NOMO-1 treated with dmso at 0.1 percent for 144 hours (cell line): ENCODE measurements around the gene SYT11.
"Not testable (repeated sequence)": the region's sequence is repeated elsewhere in the genome, so short reads cannot be mapped to it uniquely, and the experiment has no call there.

Experiments
- DNase-seq: peaks from one replicate; lab custom pipeline; 2025; ENCODE audit not compliant: unreplicated experiment; lab: John Stamatoyannopoulos, UW

SYT11 gene, protein sequence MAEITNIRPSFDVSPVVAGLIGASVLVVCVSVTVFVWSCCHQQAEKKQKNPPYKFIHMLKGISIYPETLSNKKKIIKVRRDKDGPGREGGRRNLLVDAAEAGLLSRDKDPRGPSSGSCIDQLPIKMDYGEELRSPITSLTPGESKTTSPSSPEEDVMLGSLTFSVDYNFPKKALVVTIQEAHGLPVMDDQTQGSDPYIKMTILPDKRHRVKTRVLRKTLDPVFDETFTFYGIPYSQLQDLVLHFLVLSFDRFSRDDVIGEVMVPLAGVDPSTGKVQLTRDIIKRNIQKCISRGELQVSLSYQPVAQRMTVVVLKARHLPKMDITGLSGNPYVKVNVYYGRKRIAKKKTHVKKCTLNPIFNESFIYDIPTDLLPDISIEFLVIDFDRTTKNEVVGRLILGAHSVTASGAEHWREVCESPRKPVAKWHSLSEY

GRCh38 chr1:155859234-155859829, at the start of gene SYT11:
TSS of gene SYT11 (plus strand) at chr1:155859567. CDS start at chr1:155859762, 195 bp downstream.
- DNase-seq, result peak; percentile 83

DNA sequence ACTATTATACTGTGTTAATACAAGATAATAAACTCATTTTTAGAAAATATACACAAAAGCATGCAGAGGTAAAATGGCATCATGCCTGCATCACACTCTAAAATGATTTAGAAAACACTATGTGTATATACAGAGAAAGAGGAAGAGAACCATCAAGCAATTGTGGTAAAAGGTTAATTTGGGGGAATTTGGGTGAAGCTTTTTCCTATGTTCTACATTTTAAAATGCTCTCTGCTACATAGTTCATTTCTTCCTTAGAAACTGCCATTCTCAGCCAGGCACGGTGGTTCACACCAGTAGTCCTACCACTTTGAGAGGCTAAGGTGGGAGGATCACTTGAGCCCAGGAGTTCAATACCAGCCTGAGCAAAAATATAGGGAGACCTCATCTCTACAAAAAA, 46.5 kb upstream of the SYT11 start:
- DNase-seq, result no peak

DNA sequence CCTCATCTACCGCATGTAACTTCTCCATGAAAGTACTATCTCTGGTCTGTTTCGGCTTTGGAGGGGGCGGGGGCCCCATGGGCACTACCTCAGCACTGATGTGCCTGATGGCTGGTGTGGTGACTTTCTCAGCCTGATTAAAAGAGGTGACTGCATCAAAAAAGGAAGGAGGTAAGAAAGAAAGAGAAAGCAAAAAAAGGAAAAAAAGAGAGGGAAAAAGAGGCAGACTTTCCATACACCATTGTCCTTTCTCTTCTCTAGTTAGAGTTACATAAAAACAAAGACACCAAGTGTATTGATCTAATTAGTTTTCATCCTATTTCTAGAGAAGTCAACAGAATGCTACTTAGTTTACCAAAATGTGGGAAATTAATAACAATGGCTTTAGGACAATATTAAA, 45.7 kb upstream of the SYT11 start:
- no peak for DNase-seq

DNA sequence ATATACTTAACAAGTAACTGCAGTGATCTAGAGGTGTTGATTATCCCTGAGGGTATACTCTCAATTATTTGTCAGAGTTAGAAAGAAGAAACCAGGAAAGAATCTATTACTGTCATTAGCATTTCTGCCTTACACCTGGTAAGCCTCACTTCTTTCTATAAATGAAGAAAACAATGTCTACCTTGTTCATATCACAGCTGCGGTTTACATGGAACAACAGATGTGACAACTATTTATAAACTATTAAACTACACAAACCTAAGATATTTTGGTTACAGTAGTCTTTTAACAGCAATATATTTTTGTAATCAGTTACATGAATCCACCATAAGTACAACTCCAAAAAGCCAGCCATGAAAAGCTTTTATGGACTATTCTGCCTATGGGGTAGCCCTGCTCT, 43.0 kb upstream of the SYT11 start:
- no peak for DNase-seq

DNA sequence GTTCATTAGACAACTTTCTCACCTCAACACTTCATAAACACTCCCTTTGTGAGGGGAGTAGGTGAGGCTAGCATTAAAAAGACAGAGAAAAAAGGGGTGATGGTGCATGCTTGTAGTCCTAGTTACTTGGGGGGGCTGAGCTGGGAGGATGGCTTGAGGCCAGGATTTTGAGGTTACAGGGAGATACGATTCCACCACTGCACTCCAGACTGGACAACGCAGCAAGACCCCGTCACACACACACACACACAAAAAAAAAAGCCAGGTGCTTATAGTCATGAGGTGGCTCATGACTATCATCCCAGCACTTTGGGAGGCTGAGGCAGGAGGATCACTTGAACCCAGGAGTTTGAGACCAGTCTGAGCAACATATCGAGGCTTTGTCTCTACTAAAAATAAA, 31.9 kb upstream of the SYT11 start:
- no peak for DNase-seq

DNA sequence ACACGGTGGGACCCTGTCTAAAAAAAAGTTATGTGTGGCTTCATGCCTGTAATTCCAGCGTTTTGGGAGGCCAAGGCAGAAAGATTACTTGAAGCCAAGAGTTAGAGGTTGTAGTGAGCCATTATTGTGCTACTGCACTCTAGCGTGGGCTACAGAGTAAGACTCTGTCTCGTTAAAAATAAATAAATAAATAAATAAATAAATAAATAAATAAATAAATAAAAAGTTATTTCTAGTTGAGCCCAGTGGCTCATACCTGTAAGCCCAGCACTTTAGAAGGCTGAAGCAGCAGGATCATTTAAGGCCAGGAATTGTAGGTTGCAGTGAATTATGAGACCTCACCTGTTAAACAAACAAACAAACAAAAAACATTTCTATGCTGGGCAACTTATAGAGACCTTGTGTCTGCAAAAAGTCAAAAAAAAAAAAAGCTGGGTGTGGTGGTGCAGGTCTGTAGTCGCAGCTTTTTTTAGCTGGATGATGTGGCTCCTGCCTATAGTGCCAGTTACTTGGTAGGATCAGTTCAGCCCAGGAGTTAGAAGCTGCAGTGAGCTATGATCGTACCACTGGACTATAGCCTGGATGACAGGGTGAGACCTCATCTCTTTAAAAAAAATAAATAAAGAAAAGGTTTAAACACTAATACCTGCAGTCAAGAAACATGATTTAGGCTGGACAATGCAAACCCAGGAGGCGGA, 27.9 kb upstream of the SYT11 start:
- no peak for DNase-seq

GRCh38 chr1:155833665-155834295, 25.6 kb upstream of the SYT11 start:
- DNase-seq, result no peak

- no peak for DNase-seq
Observed at GRCh38 chr1:155834296-155834926, 25.0 kb upstream of the SYT11 start.

GRCh38 chr1:155834927-155835399, 24.4 kb upstream of the SYT11 start:
- DNase-seq, result not testable (repeated sequence)

DNA sequence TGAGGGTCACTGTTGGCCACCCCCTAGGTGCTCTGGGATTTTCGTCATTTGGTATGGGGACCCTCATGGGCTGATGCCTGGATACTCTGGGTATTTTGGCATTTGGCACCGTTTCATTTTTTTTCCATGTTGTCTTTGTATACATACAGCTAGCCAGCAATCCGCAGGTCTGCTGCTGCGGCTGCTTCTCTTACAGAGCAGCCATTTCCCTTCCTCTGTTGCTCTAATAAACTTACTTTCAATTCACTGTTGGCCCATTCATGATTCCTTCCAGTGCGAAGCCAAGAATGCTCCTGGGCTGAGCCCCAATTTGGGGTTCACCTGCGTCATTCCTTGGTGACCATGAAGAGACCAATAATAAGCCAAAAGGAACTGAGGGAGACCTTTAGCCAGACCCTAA, 23.8 kb upstream of the SYT11 start:
- no peak for DNase-seq

GRCh38 chr1:155840386-155840785, 19.0 kb upstream of the SYT11 start:
- no peak for DNase-seq

- DNase-seq, result no peak
Observed at GRCh38 chr1:155844860-155845421, 14.4 kb upstream of the SYT11 start.

GRCh38 chr1:155847823-155848529, 11.4 kb upstream of the SYT11 start:
- DNase-seq, result no peak

- no peak for DNase-seq
Observed at GRCh38 chr1:155850345-155850744, 9.0 kb upstream of the SYT11 start.

DNA sequence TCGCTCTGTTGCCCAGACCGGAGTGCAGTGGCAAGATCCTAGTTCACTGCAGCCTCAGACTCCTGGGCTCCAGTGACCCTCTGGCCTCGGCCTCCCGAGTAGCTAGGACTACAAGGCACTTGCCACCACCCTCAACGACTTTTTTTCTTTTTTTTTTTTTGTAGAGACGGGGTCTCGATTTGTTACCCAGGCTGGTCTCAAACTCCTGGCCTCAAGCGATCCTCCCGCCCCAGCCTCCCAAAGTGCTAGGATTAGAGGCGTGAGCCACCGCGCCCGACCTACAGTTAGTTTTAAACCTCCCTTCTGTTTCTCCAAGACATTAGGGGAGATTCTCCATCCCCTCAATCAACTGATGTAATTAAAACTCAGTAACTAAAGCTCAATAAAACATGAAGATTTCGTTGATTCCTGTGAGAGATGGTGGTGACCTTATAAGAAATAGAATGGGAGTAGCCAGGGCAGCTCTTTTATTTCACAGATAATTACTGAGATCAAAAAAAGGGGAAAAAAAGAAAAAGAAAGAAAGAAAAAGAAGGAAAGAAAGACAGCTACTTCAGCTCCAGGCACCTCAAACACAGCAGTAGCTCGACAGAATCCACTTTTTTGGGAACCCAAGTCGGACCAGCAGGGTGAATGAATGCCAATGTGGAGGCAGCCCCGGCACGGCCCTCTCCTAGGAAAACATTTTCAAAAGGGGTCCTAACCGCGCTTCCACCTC, 3.0 kb upstream of the SYT11 start:
- no peak for DNase-seq

DNA sequence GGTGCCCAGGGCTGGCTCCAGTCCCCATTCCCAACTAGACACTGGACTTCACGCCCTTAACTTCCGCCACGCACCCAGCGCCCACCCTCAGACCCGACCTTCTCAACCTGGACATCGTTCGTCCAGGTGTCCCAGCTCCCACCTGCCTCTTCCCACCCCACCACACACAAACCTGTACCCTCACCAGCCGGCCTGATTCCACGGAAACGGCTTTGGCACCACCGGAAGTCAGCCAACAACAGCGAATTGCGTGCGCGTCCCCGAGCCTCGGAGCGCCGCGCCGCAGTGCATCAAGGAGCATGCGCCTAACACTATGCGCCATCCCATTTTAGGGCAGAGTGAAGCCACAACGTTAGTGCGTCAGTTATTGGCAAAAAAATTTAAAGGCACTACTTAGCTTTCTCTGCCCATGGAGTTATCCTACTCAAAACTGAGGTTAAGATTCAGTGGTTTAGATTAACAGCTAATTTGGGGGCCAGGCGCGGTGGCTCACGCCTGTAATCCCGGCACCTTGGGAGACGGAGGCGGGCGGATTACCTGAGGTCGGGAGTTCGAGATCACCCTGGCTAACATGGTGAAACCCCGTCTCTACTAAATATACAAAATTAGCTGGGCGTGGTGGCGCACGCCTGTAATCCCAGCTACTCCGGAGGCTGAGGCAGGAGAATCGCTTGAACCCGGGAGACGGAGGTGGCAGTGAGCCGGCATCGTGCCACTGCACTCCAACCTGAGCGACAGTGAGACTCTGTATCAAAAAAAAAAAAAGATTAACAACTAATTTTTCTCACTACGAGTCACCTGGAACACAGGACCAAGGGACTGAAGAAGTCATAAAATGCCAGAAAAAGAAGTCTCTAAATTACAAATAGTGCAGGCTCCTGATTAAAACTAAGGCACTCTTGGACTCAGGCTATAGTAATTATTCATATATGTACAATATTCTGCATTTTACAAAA, 2.1 kb upstream of the SYT11 start, which contains the start of gene GON4L:
Gene GON4L, minus strand, starts transcription at position 240 of the 956 bp plus-strand sequence. CDS start 3,434 bp downstream, outside the sequence.
- DNase-seq, result peak; percentile 88

DNA sequence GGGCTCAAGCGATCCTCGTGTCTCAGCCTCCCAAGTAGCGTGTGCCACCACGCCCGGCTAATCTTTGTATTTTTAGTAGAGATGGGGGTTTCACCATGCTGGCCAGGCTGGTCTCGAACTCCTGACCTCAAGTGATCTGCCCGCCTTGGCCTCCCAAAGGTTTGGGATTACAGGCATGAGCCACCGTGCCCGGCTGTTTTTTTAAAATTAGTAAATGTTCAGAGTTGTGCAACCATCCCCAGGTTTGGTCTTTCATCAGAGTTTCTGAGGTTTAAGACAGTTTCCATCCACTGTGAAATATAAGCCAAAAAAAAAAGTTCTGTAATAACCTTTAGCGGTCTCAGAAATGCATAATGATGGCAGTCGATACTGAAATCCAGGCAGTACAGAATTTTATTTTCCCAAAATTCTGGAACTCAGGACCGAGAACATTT, 550 bp upstream of the SYT11 start:
- peak; percentile 83 for DNase-seq
